HUES6 (cell line): Measurements from ENCODE around the gene E2F2.
"Not testable (repeated sequence)": the region's sequence is repeated elsewhere in the genome, so short reads cannot be mapped to it uniquely, and the experiment has no call there.

ENCODE experiments used
- H3K27ac ChIP-seq: 2 replicates; pipeline ENCODE4 v1.7.0; 2013; ENCODE audit warnings: low read depth, mild to moderate bottlenecking, low read length, inconsistent platforms
- H3K27me3 ChIP-seq: 2 replicates; pipeline ENCODE4 v1.6.1; 2013; ENCODE audit warnings: low read length; ENCODE audit not compliant: control insufficient read depth, insufficient read depth
- H3K36me3 ChIP-seq: 2 replicates; pipeline ENCODE4 v1.6.1; 2013; ENCODE audit warnings: low read length; ENCODE audit not compliant: control insufficient read depth, insufficient read depth
- H3K4me1 ChIP-seq: 2 replicates; pipeline ENCODE4 v1.6.1; 2013; ENCODE audit warnings: low read length; ENCODE audit not compliant: control insufficient read depth, insufficient read depth
- H3K4me3 ChIP-seq: 2 replicates; pipeline ENCODE4 v1.5.1; 2013; ENCODE audit warnings: low read depth, low read length
- H3K9ac ChIP-seq: one replicate; pipeline ENCODE4 v1.6.1; 2013; ENCODE audit warnings: mild to moderate bottlenecking, low read length
- H3K9me3 ChIP-seq: 2 replicates; pipeline ENCODE4 v1.6.1; 2013; ENCODE audit warnings: low read depth, low read length; ENCODE audit not compliant: control insufficient read depth, insufficient read depth

Gene E2F2

DNA sequence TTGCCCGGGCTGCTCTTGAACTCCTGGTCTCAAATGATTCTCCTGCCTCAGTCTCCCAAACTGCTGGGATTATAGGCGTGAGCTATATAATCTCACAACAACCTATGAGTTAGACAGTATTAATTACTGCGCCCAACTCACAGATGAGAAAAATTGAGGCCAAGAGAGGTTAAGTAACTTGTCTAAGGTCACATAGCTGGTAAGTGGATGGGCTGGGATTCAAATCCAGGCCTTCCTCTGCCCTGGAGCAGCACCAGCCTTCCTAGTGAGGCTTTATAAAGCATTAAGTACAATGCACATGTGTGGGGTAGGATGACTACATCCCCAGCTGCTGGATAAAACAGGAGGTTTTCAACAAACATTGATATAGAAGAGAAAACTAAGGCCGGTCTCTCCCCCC lies 15.1 kb downstream of the E2F2 start:
- Histone ChIP-seq H3K9me3 (no peaks in the 10 kb centered on the region), H3K4me3 (no peak overlapping the region), H3K27me3 (no peaks in the 10 kb centered on the region), H3K9ac (no peak overlapping the region), H3K36me3 (peaks cover 10% of the 10 kb centered on the region; the same call in 1 of the 2 replicates), H3K4me1 (no peaks in the 10 kb centered on the region), H3K27ac (no peak overlapping the region)

DNA sequence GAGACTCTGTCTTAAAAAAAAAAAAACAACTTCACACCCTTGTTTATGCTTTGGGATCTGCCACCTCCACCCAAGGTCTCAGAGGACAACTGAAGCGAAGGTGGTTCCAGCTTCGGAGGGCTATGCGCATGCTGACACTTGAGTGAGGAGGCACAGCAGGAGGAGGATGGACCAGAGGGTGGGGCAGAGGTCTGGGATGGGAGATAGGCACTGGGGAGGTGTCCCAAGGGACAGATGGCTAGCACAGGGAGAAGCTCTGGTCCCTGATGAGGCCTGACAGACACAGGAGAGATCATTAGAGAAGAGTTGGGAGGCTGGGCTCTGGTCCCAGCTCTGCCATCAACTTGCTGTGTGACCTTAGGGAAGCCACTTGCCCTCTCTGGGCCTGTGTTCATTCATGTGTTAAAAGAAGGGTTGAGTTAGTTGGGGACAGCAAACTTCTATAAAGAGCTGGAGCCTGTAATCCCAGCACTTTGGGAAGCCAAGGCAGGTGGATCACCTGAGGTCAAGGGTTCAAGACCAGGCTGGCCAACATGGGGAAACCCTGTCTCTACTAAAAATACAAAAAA lies 16.8 kb downstream of the E2F2 start:
- H3K4me3 ChIP-seq, result no peak overlapping the region
- H3K36me3 ChIP-seq, result peaks cover 12% of the 10 kb centered on the region; the same call in 1 of the 2 replicates
- no peak overlapping the region for H3K27ac ChIP-seq
- no peaks in the 10 kb centered on the region for H3K4me1 ChIP-seq
- no peak overlapping the region for H3K9ac ChIP-seq
- H3K9me3 ChIP-seq, result no peaks in the 10 kb centered on the region
- no peaks in the 10 kb centered on the region for H3K27me3 ChIP-seq

DNA sequence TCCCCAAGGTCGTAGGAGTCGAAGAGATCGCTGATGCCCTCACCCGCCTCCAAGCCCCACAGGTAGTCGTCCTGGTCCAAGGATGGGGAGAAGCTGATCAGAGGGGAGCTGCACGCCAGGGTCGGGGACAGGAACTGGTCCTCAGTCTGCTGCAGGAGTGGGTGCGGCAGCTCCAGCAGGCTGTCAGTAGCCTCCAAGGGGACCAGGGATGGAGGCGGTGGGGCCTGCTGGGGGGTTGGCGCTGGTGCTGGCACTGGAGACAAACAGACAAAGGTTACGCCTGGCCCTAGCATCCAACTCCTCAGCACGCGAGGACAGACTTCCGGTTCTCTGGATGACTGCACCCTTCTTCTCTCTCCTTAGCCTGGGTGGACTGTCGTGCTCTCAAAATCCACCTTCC lies 21.1 kb downstream of the E2F2 start:
- no peak overlapping the region for H3K27ac ChIP-seq
- H3K9ac ChIP-seq, result no peak overlapping the region
- peaks cover 6% of the 10 kb centered on the region; the same call in 1 of the 2 replicates for H3K36me3 ChIP-seq

DNA sequence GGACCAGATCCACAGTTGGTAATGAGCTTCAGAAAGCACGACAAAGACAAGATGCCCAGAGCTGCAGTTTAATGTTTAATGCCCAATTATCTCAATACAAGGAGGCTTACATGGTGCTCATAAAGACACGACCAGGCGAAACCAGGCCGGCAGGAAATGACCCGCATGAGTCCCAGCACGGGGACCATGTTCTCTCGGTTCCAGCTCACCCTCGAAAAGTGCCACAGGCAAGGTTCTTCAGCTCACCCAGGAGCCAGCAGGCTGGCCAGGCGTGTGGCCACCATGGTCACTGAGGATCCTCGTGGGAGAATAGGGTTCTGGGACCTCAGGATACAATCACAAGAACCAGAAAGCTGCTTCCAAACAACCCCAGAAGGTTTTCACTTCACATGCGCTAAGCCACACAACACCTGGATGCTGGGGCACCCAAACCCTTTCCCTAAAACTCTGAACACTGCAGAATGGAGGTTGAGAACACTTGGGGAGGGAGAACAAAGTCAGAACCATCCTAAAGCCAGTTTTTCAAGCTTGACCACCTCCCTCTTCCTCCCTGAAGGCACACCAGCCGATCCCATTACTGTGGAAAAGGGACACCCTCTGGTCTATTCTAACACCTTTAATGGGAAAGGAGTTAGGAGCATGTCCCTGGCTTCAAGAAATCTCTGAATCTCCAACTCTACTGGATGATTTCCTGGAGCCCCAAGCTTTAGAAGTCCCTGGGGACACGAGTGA lies 24.5 kb downstream of the E2F2 start:
- Histone ChIP-seq H3K9me3 (no peaks in the 10 kb centered on the region), H3K27ac (no peak overlapping the region), H3K27me3 (no peaks in the 10 kb centered on the region), H3K36me3 (peaks cover 3% of the 10 kb centered on the region; the same call in 1 of the 2 replicates), H3K4me1 (no peaks in the 10 kb centered on the region), H3K9ac (no peak overlapping the region), H3K4me3 (no peak overlapping the region)

More for the DNA sequence above, 21.1 kb downstream of the E2F2 start:
- no peaks in the 10 kb centered on the region for H3K9me3 ChIP-seq
- H3K27me3 ChIP-seq, result no peaks in the 10 kb centered on the region
- no peaks in the 10 kb centered on the region for H3K4me1 ChIP-seq
- no peak overlapping the region for H3K4me3 ChIP-seq

DNA sequence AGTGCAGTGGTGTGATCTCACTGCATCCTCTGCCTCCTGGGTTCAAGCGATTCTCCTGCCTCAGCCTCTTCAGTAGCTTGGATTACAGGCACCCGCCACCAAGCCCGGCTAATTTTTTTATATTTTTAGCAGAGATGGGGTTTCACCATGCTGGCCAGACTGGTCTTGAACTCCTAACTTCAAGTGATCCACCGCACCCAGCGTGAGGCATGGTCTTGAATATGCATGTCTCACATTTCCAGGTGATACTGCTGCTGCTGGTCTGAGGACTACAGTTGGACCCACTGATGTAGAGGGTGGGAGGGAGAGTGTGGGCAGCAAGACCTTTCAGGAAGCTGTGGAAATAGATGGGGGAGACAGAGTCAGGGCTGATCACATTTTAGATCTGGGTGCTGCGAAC lies 25.2 kb downstream of the E2F2 start:
- Histone ChIP-seq H3K9me3 (no peaks in the 10 kb centered on the region), H3K4me3 (no peak overlapping the region), H3K27me3 (no peaks in the 10 kb centered on the region), H3K27ac (no peak overlapping the region), H3K36me3 (peaks cover 3% of the 10 kb centered on the region; the same call in 1 of the 2 replicates), H3K9ac (no peak overlapping the region), H3K4me1 (no peaks in the 10 kb centered on the region)

DNA sequence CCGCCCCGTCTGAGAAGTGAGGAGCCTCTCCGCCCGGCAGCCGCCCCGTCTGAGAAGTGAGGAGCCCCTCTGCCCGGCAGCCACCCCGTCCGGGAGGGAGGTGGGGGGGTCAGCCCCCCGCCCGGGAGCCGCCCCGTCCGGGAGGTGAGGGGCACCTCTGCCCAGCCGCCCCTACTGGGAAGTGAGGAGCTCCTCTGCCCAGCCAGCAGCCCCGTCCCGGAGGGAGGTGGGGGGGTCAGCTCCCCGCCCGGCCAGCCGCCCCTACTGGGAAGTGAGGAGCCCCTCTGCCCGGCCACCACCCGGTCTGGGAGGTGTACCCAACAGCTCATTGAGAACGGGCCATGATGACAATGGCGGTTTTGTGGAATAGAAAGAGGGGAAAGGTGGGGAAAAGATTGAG lies 26.9 kb downstream of the E2F2 start:
- H3K27ac ChIP-seq, H3K9me3 ChIP-seq, H3K4me3 ChIP-seq, H3K36me3 ChIP-seq, H3K4me1 ChIP-seq, H3K27me3 ChIP-seq, H3K9ac ChIP-seq: not testable (repeated sequence)

DNA sequence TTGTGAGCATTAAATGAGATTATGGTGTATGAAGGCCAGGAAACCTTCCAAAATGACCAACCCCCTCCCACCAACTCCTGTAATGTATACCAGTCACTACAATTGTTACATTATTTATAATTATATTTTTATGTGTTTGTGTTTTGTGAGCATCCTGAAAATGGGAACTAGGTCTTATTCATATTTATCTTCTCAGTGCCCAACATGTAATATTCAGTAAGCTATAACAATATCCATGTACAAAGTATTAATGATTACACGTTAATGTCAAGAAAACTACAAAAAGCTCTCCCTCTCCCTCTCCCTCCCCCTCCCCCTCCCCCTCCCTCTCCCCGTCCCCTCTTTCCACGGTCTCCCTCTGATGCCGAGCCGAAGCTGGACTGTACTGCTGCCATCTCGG lies 28.1 kb downstream of the E2F2 start:
- Histone ChIP-seq H3K4me3 (no peak overlapping the region), H3K4me1 (no peaks in the 10 kb centered on the region), H3K9me3 (no peaks in the 10 kb centered on the region), H3K36me3 (no peaks in the 10 kb centered on the region), H3K27ac (no peak overlapping the region), H3K27me3 (no peaks in the 10 kb centered on the region), H3K9ac (no peak overlapping the region)

DNA sequence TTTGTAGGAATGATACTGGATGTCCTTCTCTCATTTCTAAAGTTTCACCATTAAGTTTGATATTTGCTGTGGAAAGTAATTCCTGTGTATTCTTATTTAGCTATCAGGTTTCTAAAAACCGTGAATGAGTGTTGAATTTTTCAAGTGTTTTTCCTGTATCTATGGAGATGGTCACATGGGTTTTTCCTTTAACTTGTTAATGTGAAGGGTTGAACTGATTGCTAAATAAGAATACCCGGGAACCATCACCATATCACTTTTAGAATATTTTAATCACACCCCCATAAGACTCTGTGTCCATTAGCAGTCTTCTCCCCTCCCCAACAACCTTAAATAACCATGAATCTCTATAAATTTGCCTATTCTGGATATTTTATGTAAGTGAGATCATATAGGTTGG lies 30.6 kb downstream of the E2F2 start:
- H3K27ac ChIP-seq, result no peak overlapping the region
- no peaks in the 10 kb centered on the region for H3K36me3 ChIP-seq
- H3K4me1 ChIP-seq, result no peaks in the 10 kb centered on the region
- no peaks in the 10 kb centered on the region for H3K9me3 ChIP-seq
- H3K4me3 ChIP-seq, result no peak overlapping the region
- H3K27me3 ChIP-seq, result no peaks in the 10 kb centered on the region
- H3K9ac ChIP-seq, result no peak overlapping the region

DNA sequence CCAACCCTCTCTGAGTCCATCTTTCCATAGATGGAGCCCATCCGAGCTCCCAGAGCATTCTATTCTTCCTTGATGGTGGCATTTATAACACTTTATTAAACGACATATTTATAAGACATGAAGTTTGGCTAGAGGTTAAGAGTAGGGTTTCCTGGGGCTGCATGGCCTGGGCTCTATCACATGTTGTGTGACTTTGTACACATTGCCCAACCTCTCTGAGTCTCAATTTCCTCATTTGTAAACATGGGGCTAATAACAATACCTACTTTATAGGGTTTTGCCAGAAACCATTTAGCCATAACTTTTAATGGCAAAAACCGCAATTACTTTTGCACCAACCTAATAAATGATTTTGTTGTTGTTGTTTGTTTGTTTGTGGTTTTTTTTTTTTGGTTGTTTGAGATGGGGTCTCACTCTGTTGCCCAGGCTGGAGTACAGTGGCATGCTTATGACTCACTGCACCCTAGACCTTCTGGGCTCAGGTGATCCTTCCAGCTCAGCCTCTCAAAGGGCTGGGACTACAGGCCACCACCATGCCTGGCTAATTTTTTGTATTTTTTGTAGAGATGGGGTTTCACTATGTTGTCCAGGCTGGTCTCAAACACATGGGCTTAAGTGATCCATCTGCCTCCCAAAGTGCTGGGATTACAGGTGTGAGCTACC lies 33.1 kb downstream of the E2F2 start:
- Histone ChIP-seq H3K27me3 (no peaks in the 10 kb centered on the region), H3K4me3 (no peak overlapping the region), H3K27ac (no peak overlapping the region), H3K36me3 (no peaks in the 10 kb centered on the region), H3K4me1 (no peaks in the 10 kb centered on the region), H3K9me3 (no peaks in the 10 kb centered on the region), H3K9ac (no peak overlapping the region)

DNA sequence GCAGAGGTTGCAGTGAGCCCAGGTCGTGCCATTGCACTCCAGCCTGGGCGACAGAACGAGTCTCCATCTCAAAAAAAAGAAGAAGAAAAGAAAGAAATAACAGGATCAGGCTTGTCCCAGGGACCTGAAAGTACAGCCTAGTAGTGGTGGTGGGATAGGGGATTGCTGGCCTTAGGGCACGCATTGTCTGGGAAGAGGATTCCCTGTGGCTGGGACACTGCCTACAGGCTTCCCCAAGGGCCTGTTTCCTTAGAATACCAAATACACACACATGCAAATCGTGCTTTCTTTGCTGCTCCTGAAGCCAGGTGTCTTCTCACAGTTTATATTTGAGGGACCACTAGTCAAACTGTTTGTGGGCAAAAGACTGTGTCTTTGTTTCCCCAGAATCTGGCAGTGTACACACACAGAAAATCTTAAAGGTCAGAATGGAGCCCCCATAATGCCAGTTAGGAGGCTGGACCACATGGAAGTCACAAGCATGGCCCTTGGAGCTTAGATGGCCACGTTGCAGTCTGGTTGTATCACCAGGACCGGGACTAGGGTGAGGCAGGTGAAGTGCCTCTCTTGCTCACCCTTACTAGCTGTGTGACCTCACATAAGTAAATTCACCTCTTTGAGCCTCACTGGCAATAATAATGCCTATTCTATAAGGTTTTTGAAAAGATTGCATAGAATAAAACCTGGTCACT lies 34.4 kb downstream of the E2F2 start:
- Histone ChIP-seq H3K27ac (no peak overlapping the region), H3K4me3 (no peak overlapping the region), H3K27me3 (no peaks in the 10 kb centered on the region), H3K4me1 (no peaks in the 10 kb centered on the region), H3K36me3 (no peaks in the 10 kb centered on the region), H3K9ac (no peak overlapping the region), H3K9me3 (no peaks in the 10 kb centered on the region)

DNA sequence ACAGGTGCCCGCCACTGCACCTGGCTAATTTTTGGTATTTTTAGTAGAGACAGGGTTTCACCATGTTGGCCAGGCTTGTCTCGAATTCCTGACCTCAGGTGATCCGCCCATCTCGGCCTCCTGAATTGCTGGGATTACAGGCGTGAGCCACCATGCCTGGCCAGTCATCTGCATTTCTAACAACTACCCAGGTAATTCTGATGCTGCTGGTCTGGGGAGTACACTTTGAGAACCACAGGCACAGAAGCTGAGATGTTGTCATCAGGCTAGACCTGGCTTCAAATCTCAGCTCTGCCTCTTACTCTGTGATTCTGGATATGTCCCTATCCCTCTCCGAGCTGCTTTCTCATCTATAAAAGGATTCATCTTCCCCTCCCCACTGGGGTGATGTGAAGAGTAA lies 36.2 kb downstream of the E2F2 start:
- H3K36me3 ChIP-seq, H3K4me1 ChIP-seq, H3K4me3 ChIP-seq, H3K27me3 ChIP-seq, H3K27ac ChIP-seq, H3K9ac ChIP-seq, H3K9me3 ChIP-seq: not testable (repeated sequence)
